GM12872 (cell line): ENCODE measurements around the gene LATS2.

Experiments used
- TF ChIP-seq, protein P1 (sequence below): IDR thresholded peaks from 3 replicates; pipeline ENCODE4 v1.5.1; 2011; ENCODE audit warnings: low read depth, mild to moderate bottlenecking, low read length, moderate library complexity; ENCODE audit not compliant: insufficient read depth

LATS2 gene

DNA sequence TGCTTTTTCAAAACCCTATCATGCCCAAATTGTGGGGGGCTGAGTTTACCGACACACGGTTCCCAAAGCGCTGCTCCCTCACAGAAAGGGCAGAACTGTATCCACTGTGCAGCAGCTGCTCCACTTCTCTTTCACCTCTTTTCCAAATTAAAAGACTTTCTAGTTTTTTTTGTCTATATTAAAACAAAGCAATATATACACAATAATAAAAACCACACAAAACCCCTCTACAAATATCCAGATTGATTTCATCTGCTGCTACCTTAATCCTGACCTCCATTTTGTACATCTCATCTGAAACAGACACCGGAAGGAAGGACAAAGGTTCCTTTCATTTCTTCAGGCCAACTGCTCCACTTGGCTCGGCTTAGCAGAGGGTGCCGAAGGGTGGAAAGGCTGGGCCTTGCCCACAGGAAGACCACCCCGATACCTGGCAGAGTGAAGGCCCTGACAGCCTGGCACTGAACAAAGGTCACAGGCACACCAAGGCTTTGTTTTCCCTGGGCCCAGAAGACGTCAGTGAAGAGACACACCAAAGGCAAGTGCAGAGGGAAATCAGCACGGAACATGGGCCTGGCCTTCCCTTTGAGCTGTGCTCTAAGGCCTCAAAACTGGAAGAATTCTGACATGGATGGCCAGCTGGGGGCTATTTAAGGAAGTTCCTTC lies 71.6 kb downstream of the LATS2 start:
- TF ChIP-seq, protein P1, sequence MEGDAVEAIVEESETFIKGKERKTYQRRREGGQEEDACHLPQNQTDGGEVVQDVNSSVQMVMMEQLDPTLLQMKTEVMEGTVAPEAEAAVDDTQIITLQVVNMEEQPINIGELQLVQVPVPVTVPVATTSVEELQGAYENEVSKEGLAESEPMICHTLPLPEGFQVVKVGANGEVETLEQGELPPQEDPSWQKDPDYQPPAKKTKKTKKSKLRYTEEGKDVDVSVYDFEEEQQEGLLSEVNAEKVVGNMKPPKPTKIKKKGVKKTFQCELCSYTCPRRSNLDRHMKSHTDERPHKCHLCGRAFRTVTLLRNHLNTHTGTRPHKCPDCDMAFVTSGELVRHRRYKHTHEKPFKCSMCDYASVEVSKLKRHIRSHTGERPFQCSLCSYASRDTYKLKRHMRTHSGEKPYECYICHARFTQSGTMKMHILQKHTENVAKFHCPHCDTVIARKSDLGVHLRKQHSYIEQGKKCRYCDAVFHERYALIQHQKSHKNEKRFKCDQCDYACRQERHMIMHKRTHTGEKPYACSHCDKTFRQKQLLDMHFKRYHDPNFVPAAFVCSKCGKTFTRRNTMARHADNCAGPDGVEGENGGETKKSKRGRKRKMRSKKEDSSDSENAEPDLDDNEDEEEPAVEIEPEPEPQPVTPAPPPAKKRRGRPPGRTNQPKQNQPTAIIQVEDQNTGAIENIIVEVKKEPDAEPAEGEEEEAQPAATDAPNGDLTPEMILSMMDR, result no peak

DNA sequence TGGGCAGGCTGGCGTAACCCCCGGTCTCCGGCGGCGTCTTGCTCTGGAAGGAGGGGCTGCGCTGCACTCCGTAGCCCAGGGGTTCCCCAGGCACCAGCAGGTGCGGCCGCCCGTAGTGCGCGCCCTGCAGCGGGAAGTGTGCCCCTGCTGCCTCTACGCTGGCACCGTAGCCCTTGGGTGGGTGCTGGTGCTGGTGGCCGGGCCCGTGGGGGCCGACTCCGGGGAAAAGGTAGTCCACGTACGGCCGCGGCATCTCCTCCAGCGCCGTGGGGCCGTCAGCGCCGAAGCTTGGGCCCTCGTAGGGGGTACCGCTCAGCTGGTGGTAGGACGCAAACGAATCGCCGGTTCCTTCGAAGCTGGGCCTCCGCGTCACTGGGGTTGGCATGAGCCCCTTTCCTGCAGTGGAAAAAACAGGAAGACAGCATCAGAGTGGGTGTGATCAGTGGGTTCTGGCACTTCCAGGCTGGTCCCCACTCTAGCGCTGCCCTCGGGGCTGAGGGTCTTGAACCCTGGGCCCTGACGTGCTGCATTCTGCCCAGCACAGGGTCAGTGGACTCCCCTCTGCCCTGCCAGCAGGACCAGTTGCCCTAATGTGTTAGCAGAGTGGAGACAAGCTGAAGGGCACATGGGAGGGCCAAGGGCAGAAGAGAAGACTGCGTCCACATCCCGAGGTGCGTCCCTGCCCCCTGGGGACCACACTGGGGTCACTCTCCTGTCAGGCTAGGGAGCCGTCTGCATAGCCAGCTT lies 72.3 kb downstream of the LATS2 start:
- TF ChIP-seq, protein P1, result no peak

DNA sequence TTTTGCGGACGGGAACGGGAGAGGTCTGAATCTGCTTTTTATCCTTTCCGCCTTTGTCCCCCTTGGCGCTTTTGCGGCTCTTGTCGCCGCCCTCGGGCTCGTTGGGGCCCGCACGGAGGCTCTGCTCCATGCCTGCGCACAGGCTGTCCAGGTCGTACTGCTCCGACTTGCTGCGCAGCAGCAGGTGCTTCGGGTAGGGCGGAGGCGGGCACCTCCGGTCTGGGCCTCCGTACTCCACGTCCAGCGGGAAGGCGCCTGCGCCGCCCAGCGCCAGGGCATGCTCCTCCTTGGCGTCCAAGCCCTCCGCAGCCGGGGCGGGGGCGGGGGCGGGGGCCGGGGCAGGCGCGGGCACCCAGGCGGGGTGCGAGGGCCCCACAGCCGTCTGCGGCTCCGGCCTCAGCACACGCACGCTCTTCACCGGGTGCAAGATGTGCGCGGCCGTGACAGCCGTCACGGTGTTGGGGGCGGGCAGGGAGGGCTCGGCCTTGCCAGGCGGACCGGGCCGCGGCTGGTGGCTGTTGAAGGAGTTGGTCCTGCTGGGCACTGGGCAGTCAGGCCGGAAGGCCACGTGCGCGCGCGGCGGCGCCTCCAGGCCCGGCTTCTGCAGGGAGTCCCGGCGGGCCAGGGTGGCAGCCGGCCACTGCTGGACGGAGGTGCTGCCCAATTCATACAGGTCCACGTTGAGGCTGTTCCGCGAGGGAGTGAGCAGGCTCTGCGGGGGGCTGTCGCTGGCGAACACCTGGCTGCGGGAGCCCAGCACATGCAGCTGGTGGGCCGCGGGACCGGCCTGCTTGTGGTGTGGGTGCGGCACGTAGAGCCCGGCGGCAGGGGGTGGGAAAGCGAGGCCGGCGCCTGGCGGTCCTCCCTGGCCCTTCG lies 73.1 kb downstream of the LATS2 start:
- TF ChIP-seq, protein P1, result no peak

DNA sequence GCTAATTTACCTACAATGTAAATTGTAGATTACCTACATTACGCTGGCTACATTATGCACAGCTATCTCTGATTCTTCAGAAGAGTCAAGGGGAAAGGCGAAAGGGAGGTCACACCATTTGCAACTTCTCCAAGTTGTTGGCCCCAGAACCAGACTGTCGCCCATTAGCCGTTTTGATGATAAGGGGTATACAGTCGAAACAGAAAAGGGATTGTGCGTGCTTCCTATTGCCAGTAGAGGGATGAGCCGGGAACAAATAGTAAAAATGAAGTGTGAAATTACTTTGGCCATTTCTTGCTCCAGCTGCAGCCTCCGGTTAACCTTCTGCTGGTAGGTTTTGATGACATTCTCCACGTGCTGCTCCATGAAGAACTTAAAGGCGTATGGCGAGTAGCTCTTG lies 73.8 kb downstream of the LATS2 start:
- TF ChIP-seq, protein P1, result no peak

DNA sequence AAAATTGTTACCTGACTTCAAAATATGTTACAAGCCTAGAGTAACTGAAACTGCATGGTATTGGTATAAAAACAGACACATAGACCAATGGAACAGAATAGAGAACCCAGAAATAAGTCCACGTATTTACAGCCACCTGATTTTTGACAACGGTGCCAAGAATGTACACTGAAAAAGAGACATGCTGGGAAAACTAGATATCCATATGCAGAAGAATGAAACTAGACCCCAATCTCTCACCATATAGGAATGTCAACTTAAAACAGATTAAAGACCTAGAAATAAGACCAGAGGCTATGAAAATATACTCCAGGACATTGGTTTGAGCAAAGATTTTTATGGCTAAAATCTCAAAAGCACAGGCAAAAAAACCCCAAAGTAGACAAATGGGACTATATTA lies 76.5 kb downstream of the LATS2 start:
- TF ChIP-seq, protein P1, result no peak

DNA sequence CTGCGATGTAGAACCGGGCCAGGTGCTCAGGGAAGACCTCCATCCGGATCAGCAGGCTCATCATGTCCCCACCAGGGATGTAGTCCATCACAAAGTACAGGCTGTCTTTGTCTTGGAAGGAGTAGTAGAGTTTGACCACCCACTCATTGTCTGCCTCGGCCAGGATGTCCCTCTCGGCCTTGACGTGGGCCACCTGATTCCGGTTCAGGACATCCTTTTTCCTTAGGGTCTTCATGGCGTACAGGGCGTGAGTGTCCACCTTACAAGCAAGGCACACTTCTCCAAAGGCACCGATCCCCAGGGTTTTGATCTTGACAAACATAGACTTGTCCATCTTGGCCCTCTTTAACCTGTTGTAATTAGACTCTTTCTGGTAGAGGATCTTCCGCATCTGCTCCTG lies 78.0 kb downstream of the LATS2 start:
- TF ChIP-seq, protein P1, result no peak
